Measurements from ENCODE around the gene CNTNAP3B.
"Not testable (repeated sequence)": the region's sequence is repeated elsewhere in the genome, so short reads cannot be mapped to it uniquely, and the experiment has no call there.

DNA sequence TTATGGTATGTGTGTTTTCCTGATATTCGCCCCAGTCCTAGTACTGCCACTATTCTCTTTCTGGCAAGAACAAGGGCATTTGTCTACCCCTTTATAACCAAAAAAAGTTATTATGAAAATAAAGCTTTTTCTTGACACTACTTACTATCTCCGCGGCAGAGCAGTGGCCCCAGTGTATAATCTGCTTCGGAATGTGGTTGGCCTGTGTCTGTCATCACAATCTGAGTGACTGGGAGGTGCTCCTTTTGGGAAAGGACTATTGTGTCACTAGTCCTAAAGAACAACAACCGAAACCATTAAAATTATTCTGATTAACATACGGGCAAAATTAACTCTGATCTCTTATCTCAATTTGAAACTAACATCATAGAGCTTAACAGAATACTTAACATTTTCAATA is 200.1 kb downstream of the CNTNAP3B start:
- not testable (repeated sequence) for TF ChIP-seq CTCF (IDR thresholded peaks at IDR 0.05 in 8 of 11, conservative IDR thresholded peaks at IDR 0.05 in 3 of 11); POLR2A (IDR thresholded peaks at IDR 0.05); POLR2AphosphoS5 (IDR thresholded peaks at IDR 0.05)

Measured in spleen (tissue), 7 donors.